HepG2 (cell line): ENCODE results near the gene C1R. TPM values are rescaled to one million over a fixed set of nuclear protein-coding genes. Genes with fewer than 3 reads are reported as not detected.
A peak's percentile ranks its signal among the peaks of the same experiment; 100 is the strongest.

Experiments used
- ATAC-seq: fragments of 200-7000 bp; cut with Tn5 transposase; 3 replicates; pipeline ENCODE4 v1.9.1; 2020; ENCODE audit warnings: mild to moderate bottlenecking, moderate library complexity
- BruUV-seq: library from RNA; stranded (reverse); fragments of 400-500 nt; replicated peaks from 2 replicates; lab custom pipeline; 2021; lab: Mats Ljungman, UMichigan
- CTCF ChIA-PET: fragments of 300-600 bp; formaldehyde crosslinking; extraction: SDS; loops from one replicate; lab custom pipeline; 2021; ENCODE audit warnings: low total read pairs, inconsistent platforms, low intra/inter-chr PET ratio; lab: Yijun Ruan, JAX
- POLR2A ChIA-PET: fragments of 350-600 bp; sonication (Branson Sonifier 250); formaldehyde crosslinking; loops from one replicate; lab custom pipeline; 2020; ENCODE audit warnings: antibody characterized with exemption, inconsistent platforms; lab: Yijun Ruan, JAX
- DNase-seq: peaks from one replicate; pipeline ENCODE4 v3.0.0-alpha.2; 2015; ENCODE audit warnings: low spot score
- FAIRE-seq: peaks from 3 replicates; lab custom pipeline; 2011; peaks lifted over from hg19 to GRCh38; lab: Jason Lieb, UNC
- H2AFZ ChIP-seq: one replicate; pipeline ENCODE4 v1.6.1; 2011; ENCODE audit warnings: low read length, inconsistent platforms
- H3K27ac ChIP-seq: fragments of 300-600 bp; 3 replicates; pipeline ENCODE4 v1.8.0; 2011; ENCODE audit warnings: mixed run types, mild to moderate bottlenecking, mixed read lengths, low read length, inconsistent platforms; ENCODE audit not compliant: insufficient read depth; ENCODE audit errors: extremely low read length
- H3K27me3 ChIP-seq, 2 experiments: fragments of 200-600 bp in 1 of 2; 2 replicates in 1 of 2; 3 replicates in 1 of 2; pipeline versions ENCODE4 v1.6.0 to v1.8.0; 2011; ENCODE audit warnings: low read length in 2 of 2, mild to moderate bottlenecking in 2 of 2, moderate library complexity in 2 of 2, inconsistent platforms in 1 of 2; ENCODE audit not compliant: insufficient read depth in 2 of 2, control insufficient read depth in 1 of 2
- H3K36me3 ChIP-seq, 2 experiments: fragments of 200-600 bp in 1 of 2; replicated peaks in 1 of 2; 2 replicates in 1 of 2; 3 replicates in 1 of 2; pipeline versions ENCODE4 v1.5.1 to v1.8.0; 2011; ENCODE audit warnings: low read length in 2 of 2, inconsistent platforms in 1 of 2; ENCODE audit not compliant: insufficient read depth in 2 of 2, control insufficient read depth in 1 of 2
- H3K4me1 ChIP-seq: 2 replicates; pipeline ENCODE4 v1.5.1; 2012; ENCODE audit warnings: low read length, inconsistent platforms; ENCODE audit not compliant: insufficient read depth
- H3K4me2 ChIP-seq: 2 replicates; pipeline ENCODE4 v1.6.0; 2011; ENCODE audit warnings: low read depth, low read length, inconsistent platforms
- H3K4me3 ChIP-seq, 3 experiments: fragments of 200-600 bp in 1 of 3; sonication (generic), shearing (Covaris generic) in 1 of 3; replicated peaks in 1 of 3; 2 replicates each; pipeline ENCODE4 v1.5.1; 2011 to 2016; ENCODE audit warnings: low read length in 3 of 3, inconsistent platforms in 2 of 3, low read depth in 2 of 3, mild to moderate bottlenecking in 2 of 3, control low read depth in 1 of 3, mixed read lengths in 1 of 3; ENCODE audit not compliant: insufficient read depth in 1 of 3
- H3K79me2 ChIP-seq: one replicate; pipeline ENCODE4 v1.6.1; 2011; ENCODE audit warnings: low read length, inconsistent platforms; ENCODE audit not compliant: insufficient read depth
- H3K9ac ChIP-seq: 2 replicates; pipeline ENCODE4 v1.6.0; 2011; ENCODE audit warnings: mild to moderate bottlenecking, low read depth, low read length, inconsistent platforms; ENCODE audit not compliant: insufficient read depth
- H3K9me3 ChIP-seq: 2 replicates; pipeline ENCODE4 v1.5.1; 2012; ENCODE audit warnings: mild to moderate bottlenecking, low read length
- H4K20me1 ChIP-seq: 2 replicates; pipeline ENCODE4 v1.6.0; 2011; ENCODE audit warnings: inconsistent platforms, mild to moderate bottlenecking, low read length, moderate library complexity; ENCODE audit not compliant: insufficient read depth
- DNMT3B ChIP-seq: conservative IDR thresholded peaks from 2 replicates; pipeline ENCODE4 v1.6.1; 2016; ENCODE audit warnings: missing biosample characterization, control low read depth
- HNF4A ChIP-seq: sonication (generic); formaldehyde crosslinking; IDR thresholded peaks from 2 replicates; pipeline ENCODE4 v1.4.0; 2020; ENCODE audit warnings: missing genetic modification reagents
- HOXA3 ChIP-seq: sonication (generic); formaldehyde crosslinking; IDR thresholded peaks from 2 replicates; pipeline ENCODE4 v1.5.0; 2020; ENCODE audit warnings: missing genetic modification reagents
- POLR2AphosphoS2 ChIP-seq: IDR thresholded peaks from 2 replicates; pipeline ENCODE4 v1.6.1; 2011; ENCODE audit warnings: low read depth, low read length, improper control_type of control experiment
- RBM22 ChIP-seq: fragments of 200-400 bp; formaldehyde crosslinking; optimal IDR thresholded peaks from 2 replicates; pipeline ENCODE3; 2017; ENCODE audit warnings: mild to moderate bottlenecking, low read length, moderate library complexity
- REPIN1 ChIP-seq: sonication (generic); formaldehyde crosslinking; IDR thresholded peaks from 2 replicates; pipeline ENCODE4 v1.8.0; 2022; ENCODE audit warnings: missing genetic modification reagents, low read depth, mild to moderate bottlenecking, borderline replicate concordance
- SMYD3 ChIP-seq: sonication (generic); formaldehyde crosslinking; IDR thresholded peaks from 2 replicates; pipeline ENCODE4 v1.8.1; 2023; ENCODE audit warnings: mild to moderate bottlenecking, missing genetic modification reagents
- TMF1 ChIP-seq: sonication (generic); formaldehyde crosslinking; IDR thresholded peaks from 2 replicates; pipeline ENCODE4 v1.8.1; 2022; ENCODE audit warnings: low read depth, missing genetic modification reagents
- YEATS2 ChIP-seq: sonication (generic); formaldehyde crosslinking; IDR thresholded peaks from 2 replicates; pipeline ENCODE4 v1.4.0; 2020; ENCODE audit warnings: missing genetic modification reagents, borderline replicate concordance
- ZBTB14 ChIP-seq: sonication (generic); formaldehyde crosslinking; IDR thresholded peaks from 2 replicates; pipeline ENCODE4 v1.4.0; 2020; ENCODE audit warnings: missing genetic modification reagents
- ZNF501 ChIP-seq: sonication (generic); formaldehyde crosslinking; IDR thresholded peaks from 2 replicates; pipeline ENCODE4 v1.5.1; 2020; ENCODE audit warnings: mild to moderate bottlenecking, moderate library complexity, missing genetic modification reagents
- ZNF639 ChIP-seq: conservative IDR thresholded peaks from 2 replicates; pipeline ENCODE4 v1.6.1; 2018; ENCODE audit warnings: missing genetic modification reagents
- WGBS: methylation state at CpG from one replicate; pipeline ENCODE4 v1.1.6; 2017; ENCODE audit warnings: low lambda C conversion rate; 5-methylcytosine and 5-hydroxymethylcytosine counted together
- in situ Hi-C: cut with HindIII; loops from 2 replicates; pipeline ENCODE4 v1.10.0; 2017; ENCODE audit warnings: low pct_unique_long_range_greater_than_20kb; ENCODE audit not compliant: extremely low pct_ligation_motif_present
- intact Hi-C: fragments of 100-400 bp; cut with micrococcal nuclease; formaldehyde crosslinking; loops from one replicate; pipeline ENCODE4 v1.10.0; 2022; ENCODE audit not compliant: unreplicated experiment
- polyA plus RNA-seq, 8 experiments: library from polyadenylated mRNA; depleted of rRNA in 3 of 8; stranded (reverse) in 7 of 8; unstranded in 1 of 8; fragments of >200 nt; fragmentation: Illumina TruSeq in 4 of 8; extraction: Trizol in 4 of 8; gene quantifications; 2 replicates each; pipeline versions ENCODE4 v1.2.1 to v1.2.3, GENCODE V29; 2011 to 2016; ENCODE audit warnings: low read depth in 4 of 8, missing spikeins in 1 of 8, mixed read lengths in 1 of 8; ENCODE audit not compliant: insufficient read depth in 1 of 8
- total RNA-seq, 5 experiments: library from RNA; depleted of rRNA; stranded (reverse); fragments of >200 nt; fragmentation: Illumina TruSeq; extraction: Trizol; gene quantifications; 2 replicates each; pipeline ENCODE4 v1.2.3, GENCODE V29; 2016; ENCODE audit warnings: low read depth in 1 of 5

Gene C1R
- total and polyA plus RNA-seq, 2 of the 13 experiments (the other 11 are each of a cell fraction or from before 2014, with no cell fraction given), result 3.5 to 6.5 TPM

- CTCF ChIA-PET, result no interaction called here
Observed at GRCh38 chr12:7117670-7118069, 25.4 kb upstream of the C1R start.

GRCh38 chr12:7116916-7117315 lies 24.7 kb upstream of the C1R start:
- TF ChIP-seq SMYD3 (CRISPR knock-in tag), result no peak
- no peak for TF ChIP-seq YEATS2 (CRISPR knock-in tag)
- TF ChIP-seq ZBTB14 (CRISPR knock-in tag), result no peak
- no peak for TF ChIP-seq ZNF639 (CRISPR knock-in tag)
- no peak for TF ChIP-seq DNMT3B (CRISPR knock-in tag)
- no peak for TF ChIP-seq ZNF501
- H3K9me3 ChIP-seq, result no peaks in the 10 kb centered on the region
- intact Hi-C loops, result no loop called here
- no peak overlapping the region for H3K9ac ChIP-seq
- no peak overlapping the region for H3K4me3 ChIP-seq
- WGBS, result 96% methylated on average over 3 of the region's 9 CpGs
- no peak for ATAC-seq
- no peaks in the 10 kb centered on the region for H4K20me1 ChIP-seq
- ChIA-PET POLR2A (no interaction called here), CTCF (no interaction called here)
- in situ Hi-C loops, result loop anchor here (10.0 kb wide), 2 partner anchors 52 to 172 kb away; partner anchors contain the start of genes C12orf57, C1S and RNU7-1
- peaks cover 22% of the 10 kb centered on the region for H3K4me1 ChIP-seq
- FAIRE-seq, result no peak
- H2AFZ ChIP-seq, result no peak overlapping the region
- no peaks in the 10 kb centered on the region for H3K27me3 ChIP-seq
- BruUV-seq, result no TSS peak
- H3K79me2 ChIP-seq, result no peaks in the 10 kb centered on the region
- peaks cover 3 to 8% of the 10 kb centered on the region in 2 experiments; a peak in 3 of 5 replicates for H3K36me3 ChIP-seq
- no peak for DNase-seq
- no peak overlapping the region for H3K4me2 ChIP-seq
- H3K27ac ChIP-seq, result no peak overlapping the region

More at GRCh38 chr12:7117670-7118069, 25.4 kb upstream of the C1R start:
- Histone ChIP-seq H4K20me1 (no peaks in the 10 kb centered on the region), H3K27me3 (no peaks in the 10 kb centered on the region), H3K27ac (no peak overlapping the region), H3K36me3 (peaks cover 5 to 8% of the 10 kb centered on the region in 2 experiments; a peak in 3 of 5 replicates), H3K4me3 (no peak overlapping the region), H3K9me3 (no peaks in the 10 kb centered on the region), H3K4me2 (no peak overlapping the region), H3K4me1 (peaks cover 30% of the 10 kb centered on the region), H2AFZ (no peak overlapping the region), H3K79me2 (no peaks in the 10 kb centered on the region), H3K9ac (no peak overlapping the region)
- BruUV-seq, result no TSS peak
- TF ChIP-seq REPIN1 (no peak), RBM22 (no peak), HNF4A (CRISPR knock-in tag) (peak; percentile 42), TMF1 (CRISPR knock-in tag) (no peak), HOXA3 (CRISPR knock-in tag) (0 out of 2 replicates have a peak, but pooled peaks have one; percentile 9), POLR2AphosphoS2 (no peak)
- in situ Hi-C loops, result loop anchor here (10.0 kb wide), 2 partner anchors 53 to 173 kb away; partner anchors contain the start of genes C12orf57, C1S and RNU7-1
- intact Hi-C loops, result no loop called here
- ATAC-seq (no peak), FAIRE-seq (no peak), DNase-seq (no peak)
- POLR2A ChIA-PET, result interaction anchor here (0.9 to 1.6 kb wide), 2 partner anchors 9 to 14 kb away, joined by 3 read pairs; partner anchors contain the start of gene C1RL
- 51% methylated on average over 3 of the region's 3 CpGs for WGBS
